Stomach (tissue), 9 donors: Measurements from ENCODE around the gene CIART. TPM values are rescaled to one million over a fixed set of nuclear protein-coding genes. Genes with fewer than 3 reads are reported as not detected.
A peak's percentile ranks its signal among the peaks of the same experiment; 100 is the strongest.

Experiments
- DNase-seq, 2 donors: peaks; one replicate each; pipeline versions ENCODE4 v3.0.0 to v3.0.0-alpha.2; 2013 to 2019
- H3K27ac ChIP-seq, 5 donors: fragments of 200-600 bp in 4 of 5; sonication (generic) in 4 of 5; one replicate each; pipeline ENCODE4 v1.5.1; 2013 to 2019; ENCODE audit warnings: mild to moderate bottlenecking in 1 of 5, moderate library complexity in 1 of 5
- H3K27me3 ChIP-seq, 3 donors: fragments of 200-600 bp; sonication (generic); one replicate each; pipeline ENCODE4 v1.5.1; 2017 to 2019; ENCODE audit warnings: mixed run types in 1 of 3
- H3K36me3 ChIP-seq, 4 donors: fragments of 200-600 bp; sonication (generic); 1 replicate in 3 of 4; 2 replicates in 1 of 4; pipeline ENCODE4 v1.5.1; 2016 to 2019
- H3K4me1 ChIP-seq, 4 donors: fragments of 200-600 bp; sonication (generic); one replicate each; pipeline ENCODE4 v1.5.1; 2016 to 2019
- H3K4me3 ChIP-seq, 4 donors: fragments of 200-600 bp; sonication (generic) in 3 of 4; one replicate each; pipeline ENCODE4 v1.5.1; 2016 to 2019; ENCODE audit warnings: mild to moderate bottlenecking in 1 of 4
- H3K9me3 ChIP-seq, 4 donors: fragments of 200-600 bp; sonication (generic); one replicate each; pipeline ENCODE4 v1.5.1; 2016 to 2019
- CTCF ChIP-seq, 7 experiments: fragments of 450-650 bp in 4 of 7; fragments of 200-600 bp in 3 of 7; sonication (generic) in 3 of 7; IDR thresholded peaks; one replicate each; pipeline ENCODE4 v1.5.1; 2016 to 2019; ENCODE audit warnings: antibody characterized with exemption in 7 of 7, control low read depth in 2 of 7, mild to moderate bottlenecking in 1 of 7
- EP300 ChIP-seq: sonication (generic); formaldehyde crosslinking; IDR thresholded peaks from one replicate; pipeline ENCODE4 v1.6.1; 2017; ENCODE audit warnings: antibody characterized with exemption
- POLR2A ChIP-seq, 4 donors: fragments of 450-650 bp; IDR thresholded peaks; one replicate each; pipeline ENCODE4 v1.6.1; 2016; ENCODE audit warnings: antibody characterized with exemption in 4 of 4, control low read depth in 2 of 4, mild to moderate bottlenecking in 1 of 4, moderate library complexity in 1 of 4
- POLR2AphosphoS5 ChIP-seq, 3 donors: sonication (generic); formaldehyde crosslinking; IDR thresholded peaks; one replicate each; pipeline ENCODE4 v1.6.1; 2016; ENCODE audit warnings: antibody characterized with exemption in 3 of 3
- WGBS, 5 donors: extraction: QIAGEN DNeasy Blood & Tissue Kit in 3 of 5; methylation state at CpG; one replicate each; pipeline versions ENCODE4 v1.1.5 to v1.1.7; 2013 to 2018; 5-methylcytosine and 5-hydroxymethylcytosine counted together
- intact Hi-C: fragments of 100-400 bp; cut with DNase I; formaldehyde crosslinking; loops from one replicate; pipeline ENCODE4 v1.15.1; 2023; ENCODE audit warnings: low total_unique reads
- polyA plus RNA-seq, 3 donors: library from polyadenylated mRNA; stranded (reverse); fragments of 200-250 nt; gene quantifications; one replicate each; pipeline ENCODE4 v1.2.3, GENCODE V29; 2013
- total RNA-seq, 5 donors: library from RNA; depleted of rRNA; stranded (reverse); fragments of >200 nt; gene quantifications; one replicate each; pipeline versions ENCODE4 v1.1.0 to v1.2.3, GENCODE V29; 2014 to 2016
- donor health status: healthy with polysubstance abuse.
- donor health status: Bipolar disorder and iron deficiency.
- donor health status: healthy.

Gene CIART
- total and polyA plus RNA-seq, 8 donors = 2.7 to 31.5 (median 4.0) TPM; not detected in 1

- no peak for TF ChIP-seq EP300
- no peak for TF ChIP-seq POLR2A (IDR thresholded peaks at IDR 0.05)
- no peak for TF ChIP-seq POLR2AphosphoS5 (IDR thresholded peaks at IDR 0.05)
- TF ChIP-seq CTCF (IDR thresholded peaks at IDR 0.05) = no peak
- H3K27ac ChIP-seq = peak overlapping the region in 4 of 5 donors; percentile 16 to 77 (median 56)
- 0 to 6% (median 3%) methylated on average over 1 of the region's 1 CpG for WGBS, 5 donors
- H3K4me1 ChIP-seq = peaks cover 22 to 55% (median 46%) of the 10 kb centered on the region in 4 donors
- no peaks in the 10 kb centered on the region for H3K36me3 ChIP-seq
- intact Hi-C loops = no loop called here
- no peaks in the 10 kb centered on the region for H3K9me3 ChIP-seq
- H3K27me3 ChIP-seq = peaks cover 0 to 23% (median 0%) of the 10 kb centered on the region in 3 donors
- no peak for DNase-seq
- H3K4me3 ChIP-seq = peak overlapping the region in 3 of 4 donors; percentile 21 to 34 (median 25)
Observed at GRCh38 chr1:150256198-150256553, 26.2 kb upstream of the CIART start.

DNA sequence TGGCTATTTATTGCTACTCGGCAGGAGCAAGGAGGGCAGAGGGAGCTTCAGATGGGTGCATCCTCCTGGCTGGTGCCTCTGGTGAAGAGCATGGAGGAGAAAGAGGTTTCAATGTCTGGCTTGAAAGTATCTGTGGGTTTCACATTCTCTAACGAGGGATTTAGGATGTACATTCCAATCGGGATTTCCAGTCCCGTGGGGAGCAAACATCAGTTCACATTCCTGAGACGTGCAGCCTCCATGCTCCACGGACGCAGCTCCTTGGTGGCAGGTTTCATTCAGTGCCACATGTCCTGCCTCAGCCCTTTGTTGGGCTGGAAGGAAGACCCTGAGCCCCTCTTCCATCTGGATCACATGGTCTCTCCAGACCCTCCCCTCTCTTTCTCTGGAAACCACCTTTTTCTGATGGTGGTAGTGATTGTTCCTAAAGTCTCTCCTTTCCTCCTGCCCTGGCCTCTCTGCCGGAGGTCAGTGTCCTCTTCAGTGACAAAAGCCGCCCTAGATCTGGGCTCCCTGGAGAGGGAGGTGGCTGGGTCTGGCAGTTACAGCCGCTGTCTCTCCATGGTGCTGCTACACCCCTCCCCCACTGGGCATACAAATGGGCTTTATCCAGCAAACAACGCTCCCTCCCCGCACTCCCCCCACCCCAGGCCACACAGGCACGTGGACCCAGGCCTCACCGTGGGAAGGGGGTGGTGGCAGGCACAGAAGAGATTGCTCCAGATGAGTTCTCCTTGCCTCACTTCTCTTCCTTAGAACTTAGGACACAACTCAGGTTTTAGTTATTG, 25.6 kb upstream of the CIART start:
- no peak for TF ChIP-seq EP300
- no peak for TF ChIP-seq CTCF (IDR thresholded peaks at IDR 0.05)
- H3K36me3 ChIP-seq = no peaks in the 10 kb centered on the region
- no peaks in the 10 kb centered on the region for H3K9me3 ChIP-seq
- peaks cover 0 to 23% (median 0%) of the 10 kb centered on the region in 3 donors for H3K27me3 ChIP-seq
- H3K4me3 ChIP-seq = peak overlapping the region in 1 of 4 donors; percentile 34
- peak in 1 of 2 donors; percentile 59 for DNase-seq
- peak overlapping the region in 3 of 5 donors; percentile 16 to 77 (median 42) for H3K27ac ChIP-seq
- 27 to 35% (median 29%) methylated on average over 14 of the region's 14 CpGs for WGBS, 5 donors
- intact Hi-C loops = no loop called here
- peaks cover 22 to 55% (median 48%) of the 10 kb centered on the region in 4 donors for H3K4me1 ChIP-seq

DNA sequence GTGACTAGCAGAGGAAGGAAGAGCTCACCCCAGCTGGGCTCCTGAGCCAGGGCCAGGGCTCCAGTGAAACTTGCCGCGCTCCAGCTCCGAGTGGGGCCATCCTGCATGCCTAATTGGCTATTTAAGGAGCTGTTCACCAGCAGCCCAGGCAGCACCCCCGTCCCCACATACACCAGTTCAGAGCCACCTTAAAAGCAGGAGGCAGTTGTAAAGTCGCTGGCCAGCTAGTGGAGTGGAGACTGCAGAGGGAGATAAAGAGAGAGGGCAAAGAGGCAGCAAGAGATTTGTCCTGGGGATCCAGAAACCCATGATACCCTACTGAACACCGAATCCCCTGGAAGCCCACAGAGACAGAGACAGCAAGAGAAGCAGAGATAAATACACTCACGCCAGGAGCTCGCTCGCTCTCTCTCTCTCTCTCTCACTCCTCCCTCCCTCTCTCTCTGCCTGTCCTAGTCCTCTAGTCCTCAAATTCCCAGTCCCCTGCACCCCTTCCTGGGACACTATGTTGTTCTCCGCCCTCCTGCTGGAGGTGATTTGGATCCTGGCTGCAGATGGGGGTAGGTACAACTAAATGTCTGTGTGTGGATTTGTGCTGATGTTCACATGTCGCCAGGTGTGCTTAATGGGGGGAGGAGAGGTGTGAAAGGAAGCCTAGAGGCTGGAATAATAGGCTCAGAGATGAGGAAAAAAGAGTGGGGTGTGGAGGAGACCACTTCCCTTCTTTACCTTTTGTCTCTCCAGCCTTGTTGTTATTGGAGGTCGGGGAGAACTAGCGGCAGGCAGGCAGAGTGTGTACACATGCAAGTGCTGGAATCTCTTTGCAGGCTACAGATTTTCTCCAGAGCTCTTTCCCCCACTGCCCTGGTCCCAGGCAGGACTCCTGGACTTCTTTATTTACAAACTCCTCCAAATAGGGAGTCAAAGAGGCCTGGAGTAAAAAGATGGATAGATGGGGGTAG, 24.4 kb upstream of the CIART start, which contains the start of gene CA14:
TSS of gene CA14 (plus strand) at position 151 of the 962 bp plus-strand sequence. CDS start at position 506, 355 bp downstream.
- intact Hi-C loops = no loop called here
- no peak for DNase-seq

More for the DNA sequence above, 24.4 kb upstream of the CIART start, which contains the start of gene CA14:
- H3K4me3 ChIP-seq = peak within 1 kb of the TSS in 1 of 4 donors; percentile 12
- H3K4me1 ChIP-seq = peaks cover 22 to 61% (median 53%) of the 10 kb centered on the region in 4 donors
- no peaks in the 10 kb centered on the region for H3K9me3 ChIP-seq
- no peaks in the 10 kb centered on the region for H3K36me3 ChIP-seq
- H3K27ac ChIP-seq = peak within 1 kb of the TSS in 2 of 5 donors; percentile 71 to 77
- 25 to 45% (median 32%) methylated on average over 12 to 13 of the region's 13 CpGs for WGBS, 5 donors
- TF ChIP-seq POLR2AphosphoS5 (IDR thresholded peaks at IDR 0.05) (no peak), POLR2A (IDR thresholded peaks at IDR 0.05) (no peak), EP300 (no peak), CTCF (IDR thresholded peaks at IDR 0.05) (no peak)
- H3K27me3 ChIP-seq = peaks cover 0 to 23% (median 0%) of the 10 kb centered on the region in 3 donors
